GM21360 (cell line): ENCODE measurements around the gene OPA1.

ENCODE experiments used
- ATAC-seq: cut with Tn5 transposase; IDR thresholded peaks from one replicate; pipeline ENCODE4 v1.9.1; 2021; ENCODE audit warnings: mild to moderate bottlenecking, moderate library complexity; ENCODE audit not compliant: unreplicated experiment

Gene OPA1

GRCh38 chr3:193704431-193704830 lies 111.4 kb downstream of the OPA1 start:
- no peak for ATAC-seq

GRCh38 chr3:193708270-193708669 lies 115.3 kb downstream of the OPA1 start:
- no peak for ATAC-seq

- no peak for ATAC-seq
Observed at GRCh38 chr3:193710286-193711165, 117.5 kb downstream of the OPA1 start.

GRCh38 chr3:193711166-193711485 lies 118.1 kb downstream of the OPA1 start:
- ATAC-seq, result no peak

- no peak for ATAC-seq
Observed at GRCh38 chr3:193711523-193711963, 118.5 kb downstream of the OPA1 start.

GRCh38 chr3:193711964-193712598 lies 119.1 kb downstream of the OPA1 start:
- ATAC-seq, result no peak

GRCh38 chr3:193712938-193713337 lies 119.9 kb downstream of the OPA1 start:
- no peak for ATAC-seq

GRCh38 chr3:193714523-193715137 lies 121.6 kb downstream of the OPA1 start:
- no peak for ATAC-seq

- no peak for ATAC-seq
Observed at GRCh38 chr3:193716150-193716549, 123.1 kb downstream of the OPA1 start.

- ATAC-seq, result no peak
Observed at GRCh38 chr3:193719735-193720134, 126.7 kb downstream of the OPA1 start.

- no peak for ATAC-seq
Observed at GRCh38 chr3:193720169-193720568, 127.2 kb downstream of the OPA1 start.

GRCh38 chr3:193722566-193722965 lies 129.6 kb downstream of the OPA1 start:
- ATAC-seq, result no peak

- no peak for ATAC-seq
Observed at GRCh38 chr3:193727089-193727488, 134.1 kb downstream of the OPA1 start.

- ATAC-seq, result no peak
Observed at GRCh38 chr3:193728429-193729087, 135.6 kb downstream of the OPA1 start.

GRCh38 chr3:193729088-193729465 lies 136.1 kb downstream of the OPA1 start:
- no peak for ATAC-seq

- no peak for ATAC-seq
Observed at GRCh38 chr3:193729601-193730000, 136.6 kb downstream of the OPA1 start.

GRCh38 chr3:193730511-193730910 lies 137.5 kb downstream of the OPA1 start:
- ATAC-seq, result no peak

- ATAC-seq, result no peak
Observed at GRCh38 chr3:193730976-193731375, 138.0 kb downstream of the OPA1 start.

GRCh38 chr3:193731656-193732055 lies 138.6 kb downstream of the OPA1 start:
- no peak for ATAC-seq

GRCh38 chr3:193732391-193732790 lies 139.4 kb downstream of the OPA1 start:
- no peak for ATAC-seq

- no peak for ATAC-seq
Observed at GRCh38 chr3:193732827-193733226, 139.8 kb downstream of the OPA1 start.
